ELF-1 (cell line): ENCODE results near the gene HIPK4.

ENCODE experiments used
- DNase-seq: peaks from one replicate; pipeline ENCODE4 v3.0.0-alpha.2; 2016; ENCODE audit warnings: low read depth, low spot score

The HIPK4 gene

DNA sequence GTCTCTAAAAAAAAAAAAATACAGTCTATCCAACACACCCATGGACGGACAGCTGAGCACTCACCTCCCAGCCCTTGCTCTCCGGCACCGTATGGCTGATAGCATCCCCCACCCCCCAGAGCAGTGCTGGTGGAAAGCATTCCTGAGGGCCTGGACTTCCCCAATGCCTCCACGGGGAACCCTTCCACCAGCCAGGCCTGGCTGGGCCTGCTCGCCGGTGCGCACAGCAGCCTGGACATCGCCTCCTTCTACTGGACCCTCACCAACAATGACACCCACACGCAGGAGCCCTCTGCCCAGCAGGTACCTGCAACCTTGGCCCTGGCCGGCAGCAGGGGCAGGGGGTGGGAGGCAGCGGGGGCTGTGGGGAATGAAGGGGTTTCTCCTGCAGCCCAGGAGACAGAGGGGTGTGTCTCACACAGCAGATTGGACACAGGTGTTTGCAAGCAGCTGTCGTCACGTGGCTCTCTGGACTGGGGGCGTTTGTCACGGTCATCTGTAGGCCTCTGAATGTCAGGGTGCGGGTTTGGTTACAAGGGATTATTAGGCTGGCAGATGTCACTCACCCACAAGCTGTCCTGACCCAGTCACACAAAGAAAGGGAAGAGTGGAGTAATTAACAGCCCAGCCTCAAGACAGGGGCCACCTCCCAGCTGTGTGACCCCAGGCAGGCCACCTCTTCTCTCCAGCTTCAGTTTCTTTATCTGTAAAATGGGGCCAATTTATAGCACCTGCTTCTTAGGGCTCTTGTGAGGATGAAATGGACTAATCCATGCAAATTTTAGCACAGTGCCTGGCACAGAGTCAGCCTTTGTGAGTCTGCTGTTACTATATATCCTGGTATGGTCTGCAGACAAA lies 22.2 kb downstream of the HIPK4 start:
- no peak for DNase-seq

DNA sequence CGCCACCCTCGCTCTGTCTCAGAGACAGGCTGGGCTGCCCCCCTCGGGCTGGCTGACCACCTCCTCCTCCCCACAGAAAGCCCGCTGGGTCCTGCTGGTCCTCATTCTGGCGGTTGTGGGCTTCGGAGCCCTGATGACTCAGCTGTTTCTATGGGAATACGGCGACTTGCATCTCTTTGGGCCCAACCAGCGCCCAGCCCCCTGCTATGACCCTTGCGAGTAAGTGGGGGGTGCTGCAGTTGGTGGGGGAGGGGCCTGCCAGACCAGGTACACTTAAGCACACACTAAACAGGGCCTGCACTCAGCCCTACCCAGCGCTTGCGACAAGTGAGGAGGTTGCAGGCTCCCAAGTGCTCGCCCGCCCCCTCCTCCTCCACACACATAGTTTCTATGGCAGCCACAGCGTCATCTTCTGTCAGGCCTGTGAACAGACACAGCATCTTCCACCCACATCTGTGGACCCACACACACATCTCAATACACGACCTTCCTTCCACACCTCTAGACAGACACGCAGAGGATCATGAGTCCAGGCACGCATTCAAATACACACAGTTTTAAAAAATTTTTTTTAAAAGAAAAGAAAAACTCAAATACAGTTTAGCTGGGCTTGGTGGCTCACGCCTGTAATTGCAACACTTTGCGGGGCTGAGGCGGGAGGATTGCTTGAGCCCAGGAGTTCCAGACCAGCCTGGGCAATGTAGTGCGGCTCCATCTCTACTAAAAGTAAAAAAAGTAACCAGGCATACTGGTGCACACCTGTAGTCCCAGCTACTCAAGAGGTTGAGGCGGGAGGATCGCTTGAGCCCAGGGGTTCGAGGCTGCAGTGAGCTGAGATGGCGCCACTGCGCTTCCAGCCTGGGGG lies 23.1 kb downstream of the HIPK4 start:
- DNase-seq: peak; percentile 95

DNA sequence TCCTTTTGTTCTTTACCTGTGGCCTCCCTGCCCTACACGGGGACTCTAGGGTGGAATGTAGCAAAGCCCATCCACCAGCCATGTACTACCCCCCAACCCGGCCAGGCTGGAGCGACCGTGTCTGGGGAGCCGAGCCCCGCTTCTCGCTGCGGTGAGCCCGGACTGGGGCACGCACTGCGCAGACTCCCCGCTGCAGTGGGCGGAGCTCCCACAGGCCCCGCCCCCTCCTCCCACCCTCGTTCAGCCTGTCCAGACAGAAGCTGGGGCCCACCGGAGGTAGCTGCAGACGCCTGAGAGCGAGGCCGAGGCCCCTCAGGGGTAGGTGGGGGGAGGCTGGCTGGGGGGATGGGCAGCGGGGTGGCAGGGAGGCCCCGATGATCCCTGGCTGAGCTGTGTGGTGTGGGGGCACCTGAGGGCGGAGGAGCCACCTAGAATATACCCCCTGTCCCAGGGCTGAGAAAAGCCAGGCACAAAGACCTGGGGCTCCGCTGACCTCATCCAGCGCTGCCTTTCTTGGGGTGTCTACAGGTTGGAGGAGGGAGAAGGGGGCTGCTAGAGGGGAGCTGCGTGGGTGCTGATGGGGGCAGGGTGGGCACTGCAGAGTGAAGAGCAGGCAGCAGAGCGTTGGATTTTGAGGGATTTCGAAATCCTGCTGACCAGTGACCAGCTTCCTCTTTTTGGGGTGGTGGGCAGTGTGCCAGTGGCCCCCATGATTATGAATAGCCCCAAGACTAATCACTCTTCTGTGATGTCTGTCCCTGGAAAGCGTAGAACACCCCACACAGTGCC lies 24.2 kb downstream of the HIPK4 start:
- peak; percentile 81 for DNase-seq

DNA sequence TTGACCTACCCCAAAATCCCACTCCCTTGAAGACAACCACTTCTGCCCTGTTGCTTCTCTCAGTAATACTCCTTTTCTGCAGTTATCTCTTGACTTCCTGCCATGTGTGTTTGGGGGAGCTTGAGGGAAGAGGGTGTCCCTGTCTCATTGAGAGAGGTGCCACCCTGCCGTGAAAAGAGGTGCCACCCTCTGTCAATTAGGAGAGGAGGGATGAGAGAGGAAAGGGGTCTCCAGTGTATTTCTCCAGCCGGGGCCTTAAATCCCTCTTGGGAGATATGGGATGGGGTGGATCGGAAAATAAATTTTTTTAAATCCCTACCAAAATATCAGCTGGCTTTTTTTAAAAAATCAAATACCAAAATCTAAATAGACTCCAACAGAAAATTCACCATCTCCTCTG lies 25.0 kb downstream of the HIPK4 start:
- no peak for DNase-seq

DNA sequence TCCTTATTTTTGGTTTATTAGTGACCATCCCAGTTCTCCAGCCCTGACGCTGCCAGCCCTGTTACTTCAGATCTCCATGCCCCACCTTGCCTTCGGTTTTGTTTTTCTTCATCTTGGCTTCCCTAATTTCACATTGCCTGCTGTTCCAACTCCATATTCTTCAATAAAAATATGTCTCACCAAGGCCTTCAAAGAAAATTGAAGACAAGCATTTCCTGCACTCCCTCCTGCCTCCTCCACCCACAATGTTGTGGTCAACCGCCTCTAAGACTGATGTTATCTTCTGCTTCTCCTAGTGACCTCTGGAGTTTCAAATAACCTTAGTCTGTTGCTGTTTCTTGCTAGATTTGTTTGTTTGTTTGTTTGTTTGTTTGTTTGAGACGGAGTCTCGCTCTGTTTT lies 26.9 kb downstream of the HIPK4 start:
- DNase-seq: no peak

DNA sequence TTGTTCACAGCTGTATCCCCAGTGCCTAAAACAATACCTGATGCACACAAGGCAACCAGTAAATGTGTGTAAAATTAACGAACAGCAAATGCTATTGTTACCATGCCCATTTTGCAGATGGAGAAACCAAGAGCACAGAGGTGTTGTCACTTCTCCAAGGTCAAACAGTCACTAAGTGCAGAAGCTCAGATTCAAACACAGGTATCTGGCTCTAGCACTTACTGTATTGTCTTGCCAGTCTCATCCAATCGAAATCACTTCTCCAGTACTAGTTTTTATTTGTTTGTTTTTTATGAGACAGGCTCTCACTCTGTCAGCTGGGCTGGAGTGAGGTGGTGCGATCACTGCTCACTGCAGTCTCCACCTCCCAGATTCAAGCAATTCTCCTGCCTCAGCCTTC lies 27.8 kb downstream of the HIPK4 start:
- DNase-seq: no peak

DNA sequence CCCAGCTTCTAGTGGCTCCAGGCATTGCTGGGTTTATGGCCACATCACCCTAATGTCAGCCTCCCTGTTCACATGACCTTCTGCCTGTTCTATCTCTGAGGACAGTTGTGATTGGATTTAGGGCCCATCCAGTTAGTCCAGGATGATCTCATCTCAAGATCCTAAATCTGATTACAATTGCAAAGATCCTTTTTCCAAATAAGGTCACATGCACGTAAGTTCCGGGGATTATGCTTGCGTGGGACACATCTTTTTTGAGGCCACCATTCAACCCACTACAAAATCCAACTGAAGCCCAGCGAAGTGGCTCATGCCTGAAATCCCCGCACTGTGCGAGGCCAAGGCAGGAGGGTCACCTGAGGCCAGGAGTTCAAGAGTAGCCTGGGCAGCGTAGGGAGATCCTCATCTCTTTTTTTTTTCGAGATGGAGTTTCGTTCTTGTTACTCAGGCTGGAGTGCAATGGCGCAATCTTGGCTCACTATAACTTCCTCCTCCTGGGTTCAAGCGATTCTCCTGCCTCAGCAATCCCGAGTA lies 29.2 kb downstream of the HIPK4 start:
- DNase-seq: no peak

DNA sequence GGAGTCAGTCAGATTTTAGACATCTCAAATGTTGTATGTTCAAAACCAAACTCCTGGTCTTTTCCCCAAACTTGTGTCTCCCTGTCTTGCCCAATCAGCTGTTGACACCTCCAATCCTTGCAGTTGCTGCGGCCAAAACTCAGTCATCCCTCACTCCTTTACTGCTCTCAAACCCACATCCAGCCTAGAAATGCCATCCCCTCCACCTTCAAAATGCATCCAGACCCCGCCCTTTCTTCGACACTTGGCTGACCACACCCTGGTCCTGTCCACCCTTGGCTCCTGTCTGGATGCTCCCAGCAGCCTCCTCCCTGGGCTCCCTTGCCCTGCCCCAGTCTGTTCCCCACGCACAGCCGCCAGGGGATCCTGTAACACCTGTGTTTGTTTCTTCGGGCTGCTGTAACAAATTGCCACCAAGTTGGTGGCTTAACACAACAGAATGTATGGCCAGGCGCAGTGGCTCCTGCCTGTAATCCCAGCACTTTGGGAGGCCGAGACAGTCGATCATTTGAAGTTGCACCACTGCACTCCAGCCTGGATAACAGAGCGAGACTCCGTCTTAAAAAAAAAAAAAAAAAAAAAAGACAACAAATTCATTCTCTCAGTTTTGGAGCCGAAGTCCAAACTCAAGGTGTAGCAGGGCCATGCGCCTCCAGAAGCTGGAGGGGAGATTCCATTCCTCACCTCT lies 29.8 kb downstream of the HIPK4 start:
- no peak for DNase-seq

DNA sequence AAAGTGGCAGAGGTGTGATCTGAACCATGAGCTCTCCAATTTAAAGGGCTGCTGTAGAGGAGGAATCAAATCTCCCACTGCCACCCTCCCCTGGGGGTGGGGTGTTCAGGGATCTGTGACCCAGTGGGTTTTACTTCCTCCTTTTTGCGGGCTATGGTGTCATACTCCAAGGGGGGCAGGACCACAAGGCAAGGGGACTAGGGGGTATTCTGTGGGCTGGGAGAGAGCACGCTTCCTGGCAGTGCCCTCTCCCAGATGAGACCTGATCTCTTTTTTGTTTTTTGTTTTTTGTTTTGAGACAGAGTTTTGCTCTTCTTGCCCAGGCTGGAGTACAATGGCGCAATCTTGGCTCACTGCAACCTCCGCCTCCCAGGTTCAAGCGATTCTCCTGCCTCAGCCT lies 31.2 kb downstream of the HIPK4 start:
- no peak for DNase-seq

DNA sequence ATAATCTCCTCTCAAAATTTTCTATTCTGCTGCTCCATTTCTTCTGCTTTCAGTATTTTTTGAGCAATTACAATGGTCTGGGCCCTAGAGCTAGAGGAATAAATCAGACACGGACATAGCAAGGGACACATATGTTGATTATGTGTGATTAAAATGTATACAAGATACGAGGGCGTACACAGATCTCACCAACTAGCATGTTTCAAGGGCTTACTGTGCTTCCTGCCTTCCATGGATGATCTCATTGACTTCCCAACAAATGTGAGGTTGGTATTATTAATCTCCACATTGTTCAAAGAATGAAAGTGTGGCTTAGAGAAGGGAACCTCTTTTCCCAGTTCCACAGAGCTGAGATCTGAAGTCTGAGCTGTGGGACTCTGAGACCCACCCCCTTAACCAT lies 32.3 kb downstream of the HIPK4 start:
- no peak for DNase-seq

DNA sequence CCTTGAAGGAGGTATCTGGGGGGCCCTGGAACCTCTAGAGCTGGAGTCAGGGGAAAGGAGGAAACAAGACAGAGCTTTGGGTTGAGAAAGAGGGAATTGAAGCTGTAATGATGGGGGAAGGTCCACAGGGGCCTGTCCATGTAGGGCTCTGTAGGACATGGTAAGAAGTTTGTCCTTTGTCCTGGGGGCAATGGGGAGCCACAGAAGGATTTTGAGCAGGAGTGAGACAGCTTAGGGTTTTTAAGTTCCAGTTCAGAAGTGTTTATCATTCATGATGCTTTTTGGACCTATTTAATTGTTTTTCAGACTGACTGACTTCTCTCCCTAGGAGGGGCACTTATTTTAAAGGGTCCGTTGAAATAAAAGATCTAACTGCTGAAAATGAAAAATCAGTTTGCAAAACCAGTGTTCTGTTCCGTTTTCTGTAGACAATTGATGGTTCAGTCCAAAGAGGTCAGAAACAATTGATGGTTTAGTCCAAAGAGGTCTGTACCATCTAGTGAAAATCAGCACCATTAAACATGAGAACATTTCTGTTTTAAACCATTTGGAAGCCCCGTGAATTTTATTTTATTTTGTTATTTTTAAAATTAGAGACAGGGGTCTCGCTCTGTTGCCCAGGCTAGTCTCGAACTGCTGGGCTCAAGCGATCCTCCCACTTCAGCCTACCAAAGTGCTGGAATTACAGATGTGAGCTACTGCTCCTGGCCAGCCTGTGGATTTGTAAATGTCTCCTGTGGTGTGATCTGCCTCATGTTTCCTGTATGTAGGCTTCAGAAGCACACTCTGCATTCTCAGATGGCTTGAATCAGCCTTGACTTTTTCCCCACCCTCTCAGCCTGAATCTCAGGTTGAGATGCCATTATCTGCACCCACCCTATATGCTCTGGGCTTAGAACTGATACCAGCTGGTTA lies 33.0 kb downstream of the HIPK4 start:
- no peak for DNase-seq

DNA sequence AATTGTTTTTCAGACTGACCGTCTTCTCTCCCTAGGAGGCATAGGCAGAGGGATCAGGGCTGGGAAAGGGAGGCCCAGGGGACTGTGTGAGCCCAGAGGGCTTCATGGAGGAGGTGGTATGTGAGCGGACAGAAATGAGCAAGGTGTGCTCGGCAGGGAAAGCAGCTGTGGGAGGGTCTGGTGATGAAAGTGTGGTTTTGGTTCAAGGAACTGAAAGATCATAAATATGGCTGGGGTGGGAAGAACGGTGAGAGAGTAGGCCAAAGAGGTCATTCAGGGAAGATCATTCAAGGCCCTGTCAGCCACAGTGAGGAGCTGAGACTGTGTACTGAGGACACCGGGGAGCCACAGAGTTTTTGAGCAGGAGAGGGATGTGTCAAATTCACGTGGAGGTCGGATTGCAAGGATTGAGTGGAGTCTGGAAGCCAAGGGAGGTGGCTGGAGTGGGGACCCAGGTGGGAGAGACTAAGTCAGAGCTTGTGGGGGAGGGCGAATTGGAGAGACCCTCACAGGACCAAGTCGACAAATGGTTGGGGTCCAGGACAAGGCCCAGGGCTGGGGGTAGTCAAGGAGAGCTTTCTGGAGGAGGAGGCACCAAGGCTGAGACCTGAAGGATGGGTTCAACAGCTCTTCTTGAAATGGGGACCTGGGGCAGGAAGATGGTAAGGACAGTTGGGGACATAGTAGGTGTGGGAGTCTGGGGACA lies 33.9 kb downstream of the HIPK4 start:
- no peak for DNase-seq

DNA sequence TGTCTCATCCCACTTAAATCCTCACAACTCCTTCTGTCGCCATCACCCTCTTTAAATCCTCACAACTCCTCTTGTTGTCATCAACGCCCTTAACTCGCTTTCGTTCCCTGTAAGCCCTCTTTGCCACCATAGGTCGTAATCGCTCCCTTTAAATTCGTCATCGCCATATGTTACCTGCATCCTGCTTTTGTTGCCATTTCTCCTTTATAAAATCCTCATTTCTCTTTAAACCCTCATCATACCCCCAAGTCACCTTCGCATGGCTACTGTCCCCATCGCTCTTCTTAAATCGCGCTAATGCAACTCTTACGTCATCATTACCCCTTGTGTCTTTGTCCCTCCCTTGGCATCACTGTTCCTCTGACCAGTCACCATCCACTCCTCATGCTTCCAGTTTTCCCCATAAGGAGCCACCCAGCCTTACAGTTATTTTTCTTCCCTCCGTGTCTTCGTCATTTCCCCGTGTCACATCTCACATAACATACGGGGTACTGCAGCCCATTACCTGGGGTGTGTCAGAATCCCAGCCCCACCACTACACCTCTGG lies 40.9 kb downstream of the HIPK4 start:
- peak; percentile 43 for DNase-seq

DNA sequence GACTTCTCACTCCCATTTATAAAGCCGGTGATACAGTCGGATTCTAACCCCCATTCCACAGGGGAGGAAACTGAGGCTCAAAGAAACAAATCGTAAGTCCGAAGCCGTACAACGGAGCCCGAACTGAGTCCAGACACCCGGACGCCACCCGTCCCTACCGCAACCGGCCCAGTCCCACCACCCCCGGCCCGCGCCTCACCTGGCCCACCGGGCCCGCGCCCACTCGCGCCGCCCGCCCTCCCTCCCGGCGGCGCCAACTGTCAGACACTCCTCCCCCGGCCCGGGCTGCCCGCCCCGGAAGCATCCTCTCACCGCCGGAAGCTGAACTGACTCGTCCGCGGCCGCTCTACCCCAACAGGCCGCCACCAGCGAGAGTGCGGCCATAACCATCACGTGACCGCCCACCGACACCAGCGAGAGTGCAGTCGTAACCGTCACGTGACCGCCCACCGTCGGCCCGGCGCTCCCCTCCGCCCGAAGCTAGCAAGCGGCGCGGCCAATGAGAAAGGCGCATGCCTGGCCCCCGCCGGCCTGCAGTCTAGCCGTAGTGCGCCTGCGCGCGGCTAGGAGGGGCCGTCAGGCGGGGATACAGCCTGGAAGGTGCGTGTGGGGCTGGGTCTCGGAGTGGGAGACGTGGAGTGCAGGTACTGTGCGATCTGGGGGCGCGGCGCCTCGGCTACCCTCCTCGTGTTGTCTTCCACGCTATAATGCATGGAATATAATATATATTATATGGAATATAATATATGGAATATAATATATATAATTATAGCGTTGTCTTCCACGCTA lies 41.7 kb downstream of the HIPK4 start, which contains the start of the genes C19orf47 and PLD3:
Gene C19orf47 (minus strand): TSS at position 273 of the 789 bp plus-strand sequence. CDS start 6,540 bp downstream, outside the sequence.
Gene PLD3 (plus strand): TSS at position 571 of the 789 bp plus-strand sequence. CDS start 17,789 bp downstream, outside the sequence.
- peak; percentile 100 for DNase-seq

DNA sequence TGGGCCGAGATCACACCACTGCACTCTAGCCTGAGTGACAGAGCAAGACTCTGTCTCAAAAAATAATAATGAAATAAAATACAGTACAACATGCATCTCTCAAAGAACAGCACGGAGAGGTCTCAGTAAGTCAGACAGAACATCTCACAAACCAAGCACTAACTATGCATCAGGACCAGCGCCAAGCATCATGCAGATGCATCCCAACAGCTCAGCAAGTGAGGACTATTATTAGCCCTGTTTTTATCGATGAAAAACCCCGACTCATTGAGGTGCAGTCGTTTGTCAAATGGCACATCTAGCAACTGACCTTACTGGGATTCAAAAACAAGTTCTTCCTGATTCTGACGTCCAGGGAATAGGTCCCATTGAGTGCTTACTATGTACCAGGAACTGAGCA lies 45.6 kb downstream of the HIPK4 start:
- DNase-seq: no peak

DNA sequence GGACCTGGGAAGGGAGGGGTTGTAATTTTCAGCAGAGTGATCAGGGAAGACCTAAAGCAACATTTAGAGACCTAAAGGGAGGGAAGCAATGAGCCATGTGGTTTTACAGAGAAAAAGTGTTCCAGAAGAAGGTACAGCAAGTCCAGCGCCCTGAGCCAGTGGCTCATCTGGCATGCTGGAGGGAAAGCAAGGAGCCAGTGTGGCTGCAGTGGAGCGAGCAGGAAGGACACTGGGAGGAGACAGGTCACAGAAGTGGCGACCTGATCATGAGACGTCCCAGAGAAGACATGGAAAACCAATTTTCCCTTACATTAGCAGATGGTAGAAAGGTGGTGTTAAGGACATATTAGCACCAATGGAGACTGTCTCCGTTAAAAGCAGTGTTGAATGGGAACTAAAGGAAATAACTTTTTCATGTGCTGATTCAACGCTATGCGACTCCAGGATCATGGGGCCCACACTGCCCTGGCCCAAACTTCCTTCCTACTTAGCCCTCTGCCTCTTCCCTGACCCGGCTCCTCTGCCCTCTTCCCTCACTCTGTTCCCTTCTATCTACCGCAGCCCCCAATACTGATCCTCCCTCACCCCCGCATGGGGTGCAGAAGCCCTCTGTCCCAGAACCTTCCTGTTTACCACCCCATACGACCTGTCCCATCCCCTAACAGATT lies 47.2 kb downstream of the HIPK4 start:
- DNase-seq: no peak
